Nephron (organoid): Measurements from ENCODE around the gene ENTHD1.

Experiments used
- H3K27ac Mint-ChIP-seq, 3 experiments: 2 replicates each; pipeline ENCODE4 v1.8.0; 2020; ENCODE audit warnings: mixed read lengths in 3 of 3, mild to moderate bottlenecking in 2 of 3, moderate library complexity in 1 of 3
- H3K27me3 Mint-ChIP-seq: 2 replicates; pipeline ENCODE4 v1.8.0; 2021; ENCODE audit warnings: low read depth, mild to moderate bottlenecking, moderate library complexity, mixed read lengths
- H3K36me3 Mint-ChIP-seq: 2 replicates; pipeline ENCODE4 v1.8.0; 2020; ENCODE audit warnings: low read depth, mixed read lengths
- H3K4me1 Mint-ChIP-seq: 2 replicates; pipeline ENCODE4 v1.8.0; 2020; ENCODE audit warnings: mixed read lengths
- H3K4me3 Mint-ChIP-seq, 3 experiments: 2 replicates each; pipeline ENCODE4 v1.8.0; 2020; ENCODE audit warnings: mild to moderate bottlenecking in 3 of 3, mixed read lengths in 3 of 3, moderate library complexity in 2 of 3
- H3K9me3 Mint-ChIP-seq: 2 replicates; pipeline ENCODE4 v1.8.0; 2020; ENCODE audit warnings: mixed read lengths
- TF ChIP-seq, protein P1 (sequence below), 3 experiments: fragments of 200-600 bp; sonication (generic); IDR thresholded peaks; one replicate each; pipeline ENCODE4 v1.5.0; 2021; ENCODE audit warnings: antibody characterized with exemption in 3 of 3; ENCODE audit not compliant: unreplicated experiment in 3 of 3

ENTHD1 gene

DNA sequence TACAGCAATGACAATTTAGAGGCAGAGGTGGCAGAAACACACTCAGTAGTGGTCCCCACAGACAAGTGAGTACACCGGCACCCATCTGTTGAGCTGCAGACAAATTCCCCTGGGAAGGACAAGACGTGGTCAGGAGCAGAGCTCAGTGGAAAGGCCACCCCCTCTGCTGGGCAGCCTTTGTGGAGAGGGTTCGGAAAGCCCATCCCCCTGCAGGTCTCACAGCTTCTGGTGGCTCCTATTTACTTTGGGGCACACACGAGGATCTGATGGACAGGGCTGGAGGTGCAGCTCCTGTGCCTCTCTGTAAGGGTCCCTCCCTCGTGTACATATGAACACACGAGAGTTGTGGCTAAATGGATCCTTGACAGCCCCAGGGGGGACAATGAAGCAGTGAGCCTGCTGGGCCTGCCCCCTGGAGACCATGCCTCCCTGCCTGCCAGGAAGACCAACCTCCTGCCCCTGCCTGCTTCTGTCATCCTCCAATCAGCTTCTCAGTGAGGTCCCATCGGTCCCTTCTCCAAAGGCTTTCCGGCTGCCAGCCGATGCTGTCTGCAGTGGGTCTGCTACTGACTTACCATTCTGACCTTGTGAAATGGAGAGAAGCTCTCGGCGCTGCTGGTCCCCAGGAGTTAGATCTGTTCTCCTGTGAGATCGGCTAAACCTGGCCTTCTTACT is 161.5 kb downstream of the ENTHD1 start:
- H3K4me3 Mint-ChIP-seq = no peak overlapping the region
- H3K27me3 Mint-ChIP-seq = peaks cover 29% of the 10 kb centered on the region
- no peaks in the 10 kb centered on the region for H3K36me3 Mint-ChIP-seq
- no peak overlapping the region for H3K27ac Mint-ChIP-seq
- no peaks in the 10 kb centered on the region for H3K9me3 Mint-ChIP-seq
- H3K4me1 Mint-ChIP-seq = peaks cover 6% of the 10 kb centered on the region
- TF ChIP-seq, protein P1, sequence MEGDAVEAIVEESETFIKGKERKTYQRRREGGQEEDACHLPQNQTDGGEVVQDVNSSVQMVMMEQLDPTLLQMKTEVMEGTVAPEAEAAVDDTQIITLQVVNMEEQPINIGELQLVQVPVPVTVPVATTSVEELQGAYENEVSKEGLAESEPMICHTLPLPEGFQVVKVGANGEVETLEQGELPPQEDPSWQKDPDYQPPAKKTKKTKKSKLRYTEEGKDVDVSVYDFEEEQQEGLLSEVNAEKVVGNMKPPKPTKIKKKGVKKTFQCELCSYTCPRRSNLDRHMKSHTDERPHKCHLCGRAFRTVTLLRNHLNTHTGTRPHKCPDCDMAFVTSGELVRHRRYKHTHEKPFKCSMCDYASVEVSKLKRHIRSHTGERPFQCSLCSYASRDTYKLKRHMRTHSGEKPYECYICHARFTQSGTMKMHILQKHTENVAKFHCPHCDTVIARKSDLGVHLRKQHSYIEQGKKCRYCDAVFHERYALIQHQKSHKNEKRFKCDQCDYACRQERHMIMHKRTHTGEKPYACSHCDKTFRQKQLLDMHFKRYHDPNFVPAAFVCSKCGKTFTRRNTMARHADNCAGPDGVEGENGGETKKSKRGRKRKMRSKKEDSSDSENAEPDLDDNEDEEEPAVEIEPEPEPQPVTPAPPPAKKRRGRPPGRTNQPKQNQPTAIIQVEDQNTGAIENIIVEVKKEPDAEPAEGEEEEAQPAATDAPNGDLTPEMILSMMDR (IDR thresholded peaks at IDR 0.05; ENCODE audit: unreplicated experiment in 3 of 3) = no peak

DNA sequence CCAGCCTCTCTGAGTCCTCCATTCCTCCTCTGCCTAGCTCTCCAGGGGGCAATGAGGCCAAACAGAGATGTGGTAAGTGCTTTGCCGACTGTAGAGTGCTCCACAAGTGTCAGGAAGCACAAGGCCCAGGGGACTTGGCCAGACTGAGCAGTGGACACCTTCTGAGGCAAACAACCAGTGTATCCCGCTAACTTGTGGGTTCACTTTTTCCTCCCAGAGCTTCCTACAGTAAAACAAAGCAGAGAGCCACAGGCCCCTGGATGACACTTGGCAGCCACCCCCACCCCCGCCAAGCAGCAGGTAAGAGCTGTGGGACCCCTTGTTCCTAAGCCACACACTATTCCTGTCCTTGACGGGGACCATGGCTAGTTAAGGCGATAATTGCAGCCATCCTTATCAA is 162.1 kb downstream of the ENTHD1 start:
- Mint-ChIP-seq H3K4me1 (peaks cover 9% of the 10 kb centered on the region), H3K36me3 (no peaks in the 10 kb centered on the region), H3K4me3 (no peak overlapping the region), H3K9me3 (no peaks in the 10 kb centered on the region), H3K27me3 (peaks cover 34% of the 10 kb centered on the region), H3K27ac (no peak overlapping the region)
- TF ChIP-seq, protein P1 (IDR thresholded peaks at IDR 0.05; ENCODE audit: unreplicated experiment in 3 of 3) = no peak

- H3K27ac Mint-ChIP-seq = no peak overlapping the region
- H3K27me3 Mint-ChIP-seq = peaks cover 40% of the 10 kb centered on the region
- H3K36me3 Mint-ChIP-seq = no peaks in the 10 kb centered on the region
- H3K9me3 Mint-ChIP-seq = no peaks in the 10 kb centered on the region
- H3K4me1 Mint-ChIP-seq = peaks cover 17% of the 10 kb centered on the region
- no peak overlapping the region for H3K4me3 Mint-ChIP-seq
- TF ChIP-seq, protein P1 (IDR thresholded peaks at IDR 0.05; ENCODE audit: unreplicated experiment in 3 of 3) = no peak
These were observed 164.2 kb downstream of the ENTHD1 start for GRCh38 chr22:39729141-39729934.

DNA sequence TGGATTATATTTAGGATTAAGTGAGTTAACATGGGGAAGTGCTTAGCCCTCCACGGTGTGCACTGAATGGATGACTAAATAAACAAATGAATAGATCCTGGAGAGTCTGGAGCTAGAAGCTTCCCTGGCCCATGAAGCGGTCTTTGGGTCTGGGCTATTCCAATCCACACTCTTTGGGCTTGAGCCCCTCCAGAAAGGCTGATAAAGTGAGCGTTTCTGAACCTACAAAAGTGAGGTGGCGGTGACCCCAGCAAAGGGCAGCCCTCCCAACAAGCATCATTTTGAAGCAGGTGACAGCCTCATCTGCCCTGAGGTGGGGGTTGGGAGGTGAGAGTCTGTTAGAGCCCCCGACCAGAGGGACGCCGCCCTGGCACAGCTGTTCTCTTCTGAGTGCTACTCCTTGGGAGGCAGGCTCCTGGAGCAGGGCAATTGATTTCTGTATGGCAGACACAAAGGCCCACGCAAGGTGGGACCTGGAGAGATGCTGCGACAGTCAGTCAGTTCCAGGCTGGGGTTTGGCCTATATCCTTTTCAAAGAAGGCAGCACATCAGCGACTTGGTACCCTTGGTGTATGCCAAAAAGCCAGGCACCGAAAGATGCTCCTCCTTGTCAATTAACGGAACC is 165.2 kb downstream of the ENTHD1 start:
- no peak overlapping the region for H3K27ac Mint-ChIP-seq
- H3K27me3 Mint-ChIP-seq = peaks cover 45% of the 10 kb centered on the region

GRCh38 chr22:39727541-39727940 is 166.0 kb downstream of the ENTHD1 start:
- H3K36me3 Mint-ChIP-seq = no peaks in the 10 kb centered on the region
- H3K27ac Mint-ChIP-seq = no peak overlapping the region
- TF ChIP-seq, protein P1 (IDR thresholded peaks at IDR 0.05; ENCODE audit: unreplicated experiment in 3 of 3) = no peak
- H3K4me1 Mint-ChIP-seq = peaks cover 17% of the 10 kb centered on the region
- H3K9me3 Mint-ChIP-seq = no peaks in the 10 kb centered on the region
- H3K27me3 Mint-ChIP-seq = peaks cover 45% of the 10 kb centered on the region
- H3K4me3 Mint-ChIP-seq = no peak overlapping the region

More for the DNA sequence above, 165.2 kb downstream of the ENTHD1 start:
- H3K9me3 Mint-ChIP-seq = no peaks in the 10 kb centered on the region
- H3K36me3 Mint-ChIP-seq = no peaks in the 10 kb centered on the region
- TF ChIP-seq, protein P1 (IDR thresholded peaks at IDR 0.05; ENCODE audit: unreplicated experiment in 3 of 3) = no peak
- no peak overlapping the region for H3K4me3 Mint-ChIP-seq
- peaks cover 17% of the 10 kb centered on the region for H3K4me1 Mint-ChIP-seq
